ENCODE measurements around the gene USP37. TPM values are rescaled to one million over a fixed set of nuclear protein-coding genes. Genes with fewer than 3 reads are reported as not detected.

Gene USP37
- total RNA-seq, 1 donor from 2014 or later = 9.2 TPM

DNA sequence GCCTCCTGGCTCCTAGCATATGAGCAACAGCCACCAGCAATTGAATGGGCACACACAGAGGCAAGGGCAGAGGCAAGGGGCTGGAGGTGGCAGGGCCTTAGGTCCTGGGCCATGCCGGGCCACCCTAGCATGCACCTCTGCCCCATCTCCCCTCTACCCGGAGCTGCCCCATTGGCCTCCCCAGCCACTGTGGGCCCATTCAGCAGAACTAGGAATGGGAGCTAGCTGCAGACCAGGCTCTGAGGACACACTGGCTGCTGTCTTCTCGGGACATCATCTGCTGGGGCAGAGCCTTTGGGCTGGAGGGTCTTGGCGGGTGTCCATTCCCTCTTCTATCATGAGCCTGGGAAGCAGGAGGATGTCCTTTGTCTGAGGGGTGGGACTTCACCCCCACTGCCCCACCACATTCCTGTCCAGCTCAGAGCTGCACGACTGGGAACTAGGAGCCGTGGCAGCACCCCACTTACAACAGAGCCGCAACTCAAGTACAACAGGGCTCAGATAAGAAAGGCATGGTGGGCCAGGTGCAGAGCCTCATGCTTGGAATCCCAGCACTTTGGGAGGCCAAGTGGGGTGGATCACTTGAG is 148.4 kb downstream of the USP37 start:
- FAIRE-seq (no peak), DNase-seq (ENCODE audit: low read depth) (no peak)
- TF ChIP-seq, protein P1, sequence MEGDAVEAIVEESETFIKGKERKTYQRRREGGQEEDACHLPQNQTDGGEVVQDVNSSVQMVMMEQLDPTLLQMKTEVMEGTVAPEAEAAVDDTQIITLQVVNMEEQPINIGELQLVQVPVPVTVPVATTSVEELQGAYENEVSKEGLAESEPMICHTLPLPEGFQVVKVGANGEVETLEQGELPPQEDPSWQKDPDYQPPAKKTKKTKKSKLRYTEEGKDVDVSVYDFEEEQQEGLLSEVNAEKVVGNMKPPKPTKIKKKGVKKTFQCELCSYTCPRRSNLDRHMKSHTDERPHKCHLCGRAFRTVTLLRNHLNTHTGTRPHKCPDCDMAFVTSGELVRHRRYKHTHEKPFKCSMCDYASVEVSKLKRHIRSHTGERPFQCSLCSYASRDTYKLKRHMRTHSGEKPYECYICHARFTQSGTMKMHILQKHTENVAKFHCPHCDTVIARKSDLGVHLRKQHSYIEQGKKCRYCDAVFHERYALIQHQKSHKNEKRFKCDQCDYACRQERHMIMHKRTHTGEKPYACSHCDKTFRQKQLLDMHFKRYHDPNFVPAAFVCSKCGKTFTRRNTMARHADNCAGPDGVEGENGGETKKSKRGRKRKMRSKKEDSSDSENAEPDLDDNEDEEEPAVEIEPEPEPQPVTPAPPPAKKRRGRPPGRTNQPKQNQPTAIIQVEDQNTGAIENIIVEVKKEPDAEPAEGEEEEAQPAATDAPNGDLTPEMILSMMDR (IDR thresholded peaks at IDR 0.05; ENCODE audit: insufficient read depth, low read length, severe bottlenecking) = no peak
- Histone ChIP-seq H3K4me3 (ENCODE audit: low read depth, low read length) (no peak overlapping the region), H3K36me3 (ENCODE audit: control insufficient read depth, insufficient read depth, low read length) (no peaks in the 10 kb centered on the region), H3K27me3 (ENCODE audit: control insufficient read depth, insufficient read depth, low read length) (no peaks in the 10 kb centered on the region)

DNA sequence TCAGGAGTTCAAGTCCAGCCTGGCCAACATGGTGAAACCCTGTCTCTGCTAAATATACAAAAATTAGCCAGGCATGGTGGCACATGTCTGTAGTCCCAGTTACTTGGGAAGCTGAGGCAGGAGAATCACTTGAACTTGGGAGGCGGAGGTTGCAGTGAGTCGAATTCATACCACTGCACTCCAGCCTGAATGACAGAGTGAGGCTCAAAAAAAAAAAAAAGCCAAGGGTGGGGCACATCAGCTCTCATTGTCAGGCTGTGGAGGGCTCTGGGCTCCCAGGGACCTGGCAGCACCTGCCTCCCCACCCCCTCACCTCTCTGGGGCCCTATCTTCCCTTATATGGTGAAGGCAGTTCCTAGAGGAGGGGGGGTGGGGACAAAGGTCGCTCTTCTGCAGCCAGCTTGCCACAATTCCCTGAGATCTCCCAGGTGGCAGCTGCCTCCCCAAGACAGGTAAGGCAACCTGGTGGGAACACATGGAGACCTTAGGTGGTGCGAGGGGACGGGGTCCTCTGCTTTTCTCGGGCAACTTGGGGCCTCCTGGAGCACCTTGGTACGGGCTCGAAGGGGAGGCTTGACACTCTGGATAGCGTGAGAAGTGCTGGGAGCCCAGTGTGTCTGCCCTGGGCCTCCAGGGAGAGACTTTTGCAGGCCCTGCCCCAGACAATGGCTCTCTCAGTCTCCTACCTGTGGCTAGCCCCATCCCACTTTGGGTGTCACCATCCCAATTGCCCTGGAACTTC is 149.3 kb downstream of the USP37 start, which contains the start of gene VIL1:
TSS of gene VIL1 (plus strand) at position 407 of the 742 bp plus-strand sequence. CDS start 4,656 bp downstream, outside the sequence.
- TF ChIP-seq, protein P1 (IDR thresholded peaks at IDR 0.05; ENCODE audit: insufficient read depth, low read length, severe bottlenecking) = no peak
- Histone ChIP-seq H3K27me3 (ENCODE audit: control insufficient read depth, insufficient read depth, low read length) (no peaks in the 10 kb centered on the region), H3K36me3 (ENCODE audit: control insufficient read depth, insufficient read depth, low read length) (no peaks in the 10 kb centered on the region), H3K4me3 (ENCODE audit: low read depth, low read length) (no peak within 1 kb of the TSS)
- DNase-seq (ENCODE audit: low read depth) (no peak), FAIRE-seq (no peak)

DNA sequence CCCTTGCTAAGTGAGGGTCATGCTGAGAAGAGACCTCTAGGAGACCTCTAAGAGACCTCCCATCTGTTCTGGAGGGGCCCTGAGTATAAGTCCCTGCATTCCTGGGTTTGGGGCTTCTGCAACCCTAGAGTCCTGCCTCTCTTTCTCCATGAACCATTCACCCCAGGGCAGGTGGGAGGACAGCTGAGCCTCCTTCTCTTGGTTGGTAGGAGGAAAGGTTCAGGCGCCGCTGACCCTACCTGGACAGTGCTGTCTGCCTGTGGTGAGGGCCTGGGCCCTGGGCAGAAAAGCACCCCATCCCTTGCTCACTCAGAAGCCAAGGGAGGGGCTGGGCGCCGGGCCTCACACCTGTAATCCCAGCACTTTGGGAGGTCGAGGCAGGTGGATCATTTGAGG is 149.8 kb downstream of the USP37 start:
- Histone ChIP-seq H3K4me3 (ENCODE audit: low read depth, low read length) (no peak overlapping the region), H3K27me3 (ENCODE audit: control insufficient read depth, insufficient read depth, low read length) (no peaks in the 10 kb centered on the region), H3K36me3 (ENCODE audit: control insufficient read depth, insufficient read depth, low read length) (no peaks in the 10 kb centered on the region)
- TF ChIP-seq, protein P1 (IDR thresholded peaks at IDR 0.05; ENCODE audit: insufficient read depth, low read length, severe bottlenecking) = no peak
- FAIRE-seq = no peak
- no peak for DNase-seq (ENCODE audit: low read depth)

DNA sequence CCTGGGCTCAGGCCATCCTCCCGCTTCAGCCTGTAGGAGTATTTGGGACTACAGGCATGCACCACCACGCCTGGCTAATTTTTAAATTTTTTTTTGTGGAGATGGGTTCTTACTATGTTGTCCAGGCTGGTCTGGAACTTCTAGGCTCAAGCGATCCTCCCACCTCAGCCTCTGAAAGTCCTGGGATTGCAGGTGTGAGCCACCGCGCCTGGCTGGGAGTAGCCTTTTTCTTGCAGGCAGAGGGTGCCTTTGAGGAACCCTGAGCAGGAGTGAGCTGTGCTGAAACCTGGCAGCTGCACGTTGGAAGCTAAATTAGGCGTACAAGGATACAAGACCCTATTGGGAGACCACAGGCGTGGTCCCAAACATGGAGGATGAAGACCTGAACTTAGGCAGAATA is 160.4 kb downstream of the USP37 start:
- Histone ChIP-seq H3K36me3 (ENCODE audit: control insufficient read depth, insufficient read depth, low read length) (peaks cover 7% of the 10 kb centered on the region), H3K4me3 (ENCODE audit: low read depth, low read length) (no peak overlapping the region), H3K27me3 (ENCODE audit: control insufficient read depth, insufficient read depth, low read length) (no peaks in the 10 kb centered on the region)
- DNase-seq (ENCODE audit: low read depth) = no peak
- TF ChIP-seq, protein P1 (IDR thresholded peaks at IDR 0.05; ENCODE audit: insufficient read depth, low read length, severe bottlenecking) = no peak
- FAIRE-seq = no peak

DNA sequence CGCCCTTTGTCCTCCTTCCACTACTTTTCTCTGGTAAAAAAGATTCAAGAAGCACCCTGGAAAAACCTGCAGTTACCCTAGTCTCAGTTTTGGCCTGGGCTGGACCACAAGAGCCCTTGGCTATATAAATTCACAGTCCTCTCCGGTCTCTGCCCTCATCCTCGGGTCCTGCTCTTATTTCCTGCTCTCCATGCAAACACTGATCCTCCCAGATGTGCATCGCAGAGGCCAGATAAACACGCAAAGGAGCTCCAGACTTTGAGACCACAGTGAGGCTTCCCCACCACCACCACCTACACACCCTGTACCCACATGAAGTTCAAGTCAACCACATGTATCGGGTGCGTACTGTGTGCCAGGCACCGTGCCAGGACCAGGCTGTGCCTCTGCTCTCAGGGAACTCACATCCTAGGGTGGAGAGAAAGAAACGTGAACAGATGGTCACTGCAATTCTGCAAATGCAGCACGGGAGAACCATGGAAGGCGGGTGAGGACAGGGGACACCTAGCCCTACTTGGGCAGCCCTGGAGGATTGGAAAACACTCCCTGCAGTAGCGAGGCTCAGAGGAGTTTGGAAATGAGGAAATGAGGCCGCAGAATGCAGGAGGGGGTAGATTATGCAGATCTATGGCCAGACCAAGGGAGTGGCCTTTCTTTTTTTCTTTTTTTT is 161.1 kb downstream of the USP37 start:
- FAIRE-seq = peak; percentile 52
- peak; percentile 27 for DNase-seq (ENCODE audit: low read depth)

More for the DNA sequence above, 161.1 kb downstream of the USP37 start:
- no peaks in the 10 kb centered on the region for H3K27me3 ChIP-seq (ENCODE audit: control insufficient read depth, insufficient read depth, low read length)
- peaks cover 10% of the 10 kb centered on the region for H3K36me3 ChIP-seq (ENCODE audit: control insufficient read depth, insufficient read depth, low read length)
- TF ChIP-seq, protein P1 (IDR thresholded peaks at IDR 0.05; ENCODE audit: insufficient read depth, low read length, severe bottlenecking) = no peak
- peak overlapping the region; percentile 34 for H3K4me3 ChIP-seq (ENCODE audit: low read depth, low read length)
